ENCODE results near the gene SULT1C2. TPM values are rescaled to one million over a fixed set of nuclear protein-coding genes. Genes with fewer than 3 reads are reported as not detected.

Gene SULT1C2
- total and polyA plus RNA-seq, 2 of the 8 experiments (the other 6 are each of a cell fraction or from before 2014, with no cell fraction given) = 2.2 to 2.8 TPM

DNA sequence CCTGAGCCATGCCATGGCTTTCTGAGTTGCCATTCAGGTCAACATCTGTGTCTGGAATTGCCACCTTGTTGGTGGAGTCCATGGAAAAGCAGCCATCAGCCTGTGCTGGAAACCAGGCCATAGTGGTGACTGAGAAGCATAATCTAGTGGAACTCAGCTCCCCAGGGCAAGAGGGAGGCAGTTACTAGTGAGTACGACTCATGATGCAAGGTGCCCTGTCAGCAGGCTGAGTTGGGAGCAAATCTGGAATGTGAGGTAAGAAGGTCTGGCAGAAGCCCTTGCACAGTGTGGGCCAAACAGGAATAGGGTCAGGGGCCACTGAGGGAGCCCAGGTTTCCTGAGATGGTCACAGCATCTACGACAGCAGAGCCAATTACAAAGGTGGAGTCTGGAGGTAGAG lies 37.1 kb downstream of the SULT1C2 start (continued):
- TF ChIP-seq MAFK (IDR thresholded peaks at IDR 0.05; ENCODE audit: low read depth, low read length) (no peak), CBX5 (IDR thresholded peaks at IDR 0.05; ENCODE audit: low read depth, low read length) (no peak), CBX8 (IDR thresholded peaks at IDR 0.05; ENCODE audit: borderline replicate concordance, low read depth, low read length) (no peak), CREB1 (IDR thresholded peaks at IDR 0.05) (no peak)

Measured in H1 (cell line).